Endothelial cell of umbilical vein (primary cell): ENCODE results near the gene RNF213.

ENCODE experiments used
- EZH2 ChIP-seq: IDR thresholded peaks from 2 replicates; pipeline ENCODE4 v1.6.1; 2012; ENCODE audit warnings: borderline replicate concordance, low read depth, mild to moderate bottlenecking, moderate library complexity, low read length, inconsistent platforms; ENCODE audit not compliant: severe bottlenecking
- FOS ChIP-seq: IDR thresholded peaks from 2 replicates; pipeline ENCODE4 v1.6.1; 2011; ENCODE audit warnings: mild to moderate bottlenecking, low read length, moderate library complexity, borderline replicate concordance; ENCODE audit not compliant: insufficient read depth
- POLR2A ChIP-seq: IDR thresholded peaks from 2 replicates; pipeline ENCODE4 v1.6.1; 2012; ENCODE audit warnings: low read depth, mild to moderate bottlenecking, control low read depth, low read length
- POLR2AphosphoS5 ChIP-seq: IDR thresholded peaks from 2 replicates; pipeline ENCODE4 v1.6.1; 2012; ENCODE audit warnings: low read depth, mild to moderate bottlenecking, control low read depth, low read length, moderate library complexity; ENCODE audit not compliant: insufficient read depth
- TF ChIP-seq, protein P1 (sequence below), 2 donors: IDR thresholded peaks; 1 replicate in 1 of 2; 2 replicates in 1 of 2; pipeline ENCODE4 v1.5.1; 2011; ENCODE audit warnings: low read length in 2 of 2, mild to moderate bottlenecking in 2 of 2, moderate library complexity in 2 of 2, control low read depth in 1 of 2, inconsistent platforms in 1 of 2, low read depth in 1 of 2; ENCODE audit not compliant: insufficient read depth in 1 of 2; ENCODE audit errors: extremely low read depth in 1 of 2

DNA sequence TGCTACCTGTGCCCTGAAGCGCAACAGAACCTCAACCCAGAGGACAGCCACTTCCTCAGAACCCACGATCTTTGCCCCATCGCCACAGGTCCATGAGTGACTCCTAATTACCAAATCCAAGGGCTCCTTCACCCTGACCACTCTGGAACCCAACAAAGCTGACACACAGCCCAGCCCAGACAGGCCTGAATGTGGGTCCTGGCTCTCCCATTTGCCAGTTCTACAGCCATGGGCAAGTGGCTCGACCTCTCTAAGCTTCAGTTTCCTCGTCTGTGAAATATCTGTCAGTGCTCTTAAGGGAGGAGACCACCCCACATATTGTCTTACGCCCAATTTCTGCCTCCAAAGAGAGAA is 136.4 kb downstream of the RNF213 start:
- TF ChIP-seq POLR2AphosphoS5: no peak
- TF ChIP-seq, protein P1, sequence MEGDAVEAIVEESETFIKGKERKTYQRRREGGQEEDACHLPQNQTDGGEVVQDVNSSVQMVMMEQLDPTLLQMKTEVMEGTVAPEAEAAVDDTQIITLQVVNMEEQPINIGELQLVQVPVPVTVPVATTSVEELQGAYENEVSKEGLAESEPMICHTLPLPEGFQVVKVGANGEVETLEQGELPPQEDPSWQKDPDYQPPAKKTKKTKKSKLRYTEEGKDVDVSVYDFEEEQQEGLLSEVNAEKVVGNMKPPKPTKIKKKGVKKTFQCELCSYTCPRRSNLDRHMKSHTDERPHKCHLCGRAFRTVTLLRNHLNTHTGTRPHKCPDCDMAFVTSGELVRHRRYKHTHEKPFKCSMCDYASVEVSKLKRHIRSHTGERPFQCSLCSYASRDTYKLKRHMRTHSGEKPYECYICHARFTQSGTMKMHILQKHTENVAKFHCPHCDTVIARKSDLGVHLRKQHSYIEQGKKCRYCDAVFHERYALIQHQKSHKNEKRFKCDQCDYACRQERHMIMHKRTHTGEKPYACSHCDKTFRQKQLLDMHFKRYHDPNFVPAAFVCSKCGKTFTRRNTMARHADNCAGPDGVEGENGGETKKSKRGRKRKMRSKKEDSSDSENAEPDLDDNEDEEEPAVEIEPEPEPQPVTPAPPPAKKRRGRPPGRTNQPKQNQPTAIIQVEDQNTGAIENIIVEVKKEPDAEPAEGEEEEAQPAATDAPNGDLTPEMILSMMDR (IDR thresholded peaks at IDR 0.05; ENCODE audit: extremely low read depth in 1 of 2, insufficient read depth in 1 of 2, low read depth in 1 of 2, low read length in 2 of 2): no peak
- no peak for TF ChIP-seq POLR2A
- no peak for TF ChIP-seq EZH2
- TF ChIP-seq FOS: no peak
